Pancreas (tissue), 10 donors: ENCODE data around the gene KDM4B. TPM values are rescaled to one million over a fixed set of nuclear protein-coding genes. Genes with fewer than 3 reads are reported as not detected.

ENCODE experiments used
- ATAC-seq, 4 donors: fragments of 200-7000 bp; cut with Tn5 transposase; one replicate each; pipeline versions ENCODE4 v1.8.0 to v1.9.1; 2020; ENCODE audit warnings: mild to moderate bottlenecking in 4 of 4, moderate library complexity in 4 of 4
- DNase-seq, 6 donors: peaks; one replicate each; pipeline ENCODE4 v3.0.0-alpha.2; 2020
- FAIRE-seq: peaks from 2 replicates; lab custom pipeline; 2012; peaks lifted over from hg19 to GRCh38; lab: Jason Lieb, UNC
- H3K27ac ChIP-seq, 4 donors: fragments of 200-600 bp; sonication (generic); 1 replicate in 3 of 4; 2 replicates in 1 of 4; pipeline versions ENCODE4 v1.5.0 to v1.8.0; 2020
- H3K27me3 ChIP-seq, 4 donors: fragments of 200-600 bp; one replicate each; pipeline ENCODE4 v1.8.0; 2021
- H3K36me3 ChIP-seq, 3 donors: fragments of 200-600 bp; sonication (generic) in 1 of 3; one replicate each; pipeline versions ENCODE4 v1.5.0 to v1.8.0; 2020 to 2021
- H3K4me1 ChIP-seq, 3 donors: fragments of 200-600 bp; one replicate each; pipeline ENCODE4 v1.8.0; 2021
- H3K4me3 ChIP-seq, 4 donors: fragments of 200-600 bp; sonication (generic) in 2 of 4; one replicate each; pipeline versions ENCODE4 v1.5.0 to v1.8.0; 2020 to 2021
- H3K9me3 ChIP-seq, 4 donors: fragments of 200-600 bp; one replicate each; pipeline ENCODE4 v1.8.0; 2021
- WGBS, 2 donors: extraction: QIAGEN DNeasy Blood & Tissue Kit; methylation state at CpG; one replicate each; pipeline ENCODE4 v1.1.7; 2013; 5-methylcytosine and 5-hydroxymethylcytosine counted together
- intact Hi-C, 3 donors: fragments of 100-400 bp; cut with DNase I; formaldehyde crosslinking; loops; one replicate each; pipeline versions ENCODE4 v1.11.1 to v1.14.2; 2022
- polyA plus RNA-seq, 2 donors: library from polyadenylated mRNA; stranded (reverse); fragments of 200-250 nt; gene quantifications; one replicate each; pipeline ENCODE4 v1.2.3, GENCODE V29; 2013
- total RNA-seq, 6 donors: library from RNA; stranded (reverse); fragmentation: NEBNext Ultra II Directional in 4 of 6; extraction: Animal tissue kit (Norgen Biotek cat#: 25700) in 4 of 6; gene quantifications; one replicate each; pipeline versions ENCODE4 v1.2.1 to v1.2.4, GENCODE V29; 2021 to 2023
- TF ChIP-seq, protein P1 (sequence below), 4 donors: fragments of 200-600 bp; sonication (generic) in 3 of 4; IDR thresholded peaks; one replicate each; pipeline versions ENCODE4 v1.5.0 to v1.8.0; 2021; ENCODE audit warnings: antibody characterized with exemption in 4 of 4
- donor health status: healthy with polysubstance abuse.
- donor health status: DM: no; HTN: no; CAD: no; lungs with moderate emphysema.
- donor health status: DM: no; HTN: no; CAD: no.
- donor health status: control.
- donor health status: control.
- donor health status: Bipolar disorder and iron deficiency.
- donor health status: DM: yes; HTN: yes; CAD: no.
- donor health status: DM: no; HTN: no; CAD: no.
- donor health status: DM: no; HTN: no; CAD: no.
- donor health status: DM: yes; HTN: yes; CAD: no.

KDM4B gene
- total and polyA plus RNA-seq, 8 donors = 13.8 to 24.0 (median 18.5) TPM

- 79 to 80% methylated on average over 12 of the region's 12 CpGs for WGBS, 2 donors
- ATAC-seq = no peak
Observed at GRCh38 chr19:5173993-5174392, 205.1 kb downstream of the KDM4B start.

GRCh38 chr19:5177745-5178450, 209.0 kb downstream of the KDM4B start:
- 75 to 78% methylated on average over 19 of the region's 19 CpGs for WGBS, 2 donors
- H3K9me3 ChIP-seq = no peaks in the 10 kb centered on the region
- H3K27me3 ChIP-seq = no peaks in the 10 kb centered on the region
- DNase-seq (no peak), FAIRE-seq (no peak), ATAC-seq (no peak)
- no peaks in the 10 kb centered on the region for H3K36me3 ChIP-seq
- intact Hi-C loops = no loop called here
- no peak overlapping the region for H3K27ac ChIP-seq
- no peaks in the 10 kb centered on the region for H3K4me1 ChIP-seq
- no peak overlapping the region for H3K4me3 ChIP-seq
- TF ChIP-seq, protein P1, sequence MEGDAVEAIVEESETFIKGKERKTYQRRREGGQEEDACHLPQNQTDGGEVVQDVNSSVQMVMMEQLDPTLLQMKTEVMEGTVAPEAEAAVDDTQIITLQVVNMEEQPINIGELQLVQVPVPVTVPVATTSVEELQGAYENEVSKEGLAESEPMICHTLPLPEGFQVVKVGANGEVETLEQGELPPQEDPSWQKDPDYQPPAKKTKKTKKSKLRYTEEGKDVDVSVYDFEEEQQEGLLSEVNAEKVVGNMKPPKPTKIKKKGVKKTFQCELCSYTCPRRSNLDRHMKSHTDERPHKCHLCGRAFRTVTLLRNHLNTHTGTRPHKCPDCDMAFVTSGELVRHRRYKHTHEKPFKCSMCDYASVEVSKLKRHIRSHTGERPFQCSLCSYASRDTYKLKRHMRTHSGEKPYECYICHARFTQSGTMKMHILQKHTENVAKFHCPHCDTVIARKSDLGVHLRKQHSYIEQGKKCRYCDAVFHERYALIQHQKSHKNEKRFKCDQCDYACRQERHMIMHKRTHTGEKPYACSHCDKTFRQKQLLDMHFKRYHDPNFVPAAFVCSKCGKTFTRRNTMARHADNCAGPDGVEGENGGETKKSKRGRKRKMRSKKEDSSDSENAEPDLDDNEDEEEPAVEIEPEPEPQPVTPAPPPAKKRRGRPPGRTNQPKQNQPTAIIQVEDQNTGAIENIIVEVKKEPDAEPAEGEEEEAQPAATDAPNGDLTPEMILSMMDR (IDR thresholded peaks at IDR 0.05) = no peak

More at GRCh38 chr19:5173993-5174392, 205.1 kb downstream of the KDM4B start:
- H3K27me3 ChIP-seq = no peaks in the 10 kb centered on the region
- intact Hi-C loops = no loop called here
- no peaks in the 10 kb centered on the region for H3K36me3 ChIP-seq
- no peak overlapping the region for H3K4me3 ChIP-seq
- DNase-seq = no peak
- no peaks in the 10 kb centered on the region for H3K4me1 ChIP-seq
- H3K27ac ChIP-seq = no peak overlapping the region
- TF ChIP-seq, protein P1 (IDR thresholded peaks at IDR 0.05) = no peak
- FAIRE-seq = no peak
- no peaks in the 10 kb centered on the region for H3K9me3 ChIP-seq

GRCh38 chr19:5178841-5179240, 209.9 kb downstream of the KDM4B start:
- no peaks in the 10 kb centered on the region for H3K9me3 ChIP-seq
- no peaks in the 10 kb centered on the region for H3K36me3 ChIP-seq
- no peak overlapping the region for H3K27ac ChIP-seq
- no peak overlapping the region for H3K4me3 ChIP-seq
- no peaks in the 10 kb centered on the region for H3K27me3 ChIP-seq
- no peak for FAIRE-seq
- ATAC-seq = no peak
- 92 to 93% methylated on average over 3 of the region's 3 CpGs for WGBS, 2 donors
- intact Hi-C loops = no loop called here
- no peaks in the 10 kb centered on the region for H3K4me1 ChIP-seq
- no peak for DNase-seq
- TF ChIP-seq, protein P1 (IDR thresholded peaks at IDR 0.05) = no peak

DNA sequence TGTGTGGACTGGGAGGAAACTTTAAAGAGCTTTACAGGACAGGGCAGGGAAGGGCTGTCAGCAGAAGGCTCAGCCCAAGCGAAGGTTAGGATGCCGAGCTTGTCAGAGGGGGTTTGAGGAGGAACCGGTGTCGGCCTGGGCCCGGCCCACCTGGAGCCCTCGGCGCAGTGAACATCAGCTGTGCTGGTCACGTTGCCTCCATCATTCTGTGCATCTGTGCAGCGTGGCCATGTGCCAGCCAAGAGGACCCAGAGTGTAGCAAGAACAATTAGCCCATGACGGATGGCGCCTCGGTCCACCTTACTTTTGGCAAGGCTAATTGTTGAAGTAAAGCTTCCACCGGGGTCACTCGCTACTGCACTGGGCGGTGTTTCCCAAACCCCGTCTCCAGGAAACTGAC, 210.3 kb downstream of the KDM4B start:
- TF ChIP-seq, protein P1 (IDR thresholded peaks at IDR 0.05) = no peak
- no peak overlapping the region for H3K4me3 ChIP-seq
- no peaks in the 10 kb centered on the region for H3K36me3 ChIP-seq
- H3K27ac ChIP-seq = no peak overlapping the region
- no peaks in the 10 kb centered on the region for H3K4me1 ChIP-seq
- FAIRE-seq = no peak
- intact Hi-C loops = no loop called here
- no peak for DNase-seq
- 85 to 89% methylated on average over 16 of the region's 16 CpGs for WGBS, 2 donors
- no peaks in the 10 kb centered on the region for H3K9me3 ChIP-seq
- no peaks in the 10 kb centered on the region for H3K27me3 ChIP-seq
- ATAC-seq = no peak

- H3K4me3 ChIP-seq = no peak overlapping the region
- TF ChIP-seq, protein P1 (IDR thresholded peaks at IDR 0.05) = no peak
- intact Hi-C loops = no loop called here
- 94 to 98% methylated on average over 2 of the region's 2 CpGs for WGBS, 2 donors
- no peaks in the 10 kb centered on the region for H3K9me3 ChIP-seq
- ATAC-seq = no peak
- no peak overlapping the region for H3K27ac ChIP-seq
- H3K27me3 ChIP-seq = no peaks in the 10 kb centered on the region
- no peak for FAIRE-seq
- no peak for DNase-seq
- H3K4me1 ChIP-seq = no peaks in the 10 kb centered on the region
- H3K36me3 ChIP-seq = no peaks in the 10 kb centered on the region
Observed at GRCh38 chr19:5181329-5181728, 212.4 kb downstream of the KDM4B start.
